GM18951 (cell line): ENCODE results near the gene TMEM178A.

ENCODE experiments used
- POLR2A ChIP-seq: IDR thresholded peaks from 4 replicates; pipeline ENCODE4 v1.6.1; 2011; ENCODE audit warnings: mild to moderate bottlenecking; ENCODE audit not compliant: insufficient read length, insufficient read depth; ENCODE audit errors: extremely low read depth
- in situ Hi-C: fragments of 300-500 bp; cut with MboI; formaldehyde crosslinking; loops from one replicate; pipeline ENCODE4 v1.12.0; 2022; ENCODE audit warnings: low sequenced_read_pairs, mixed read lengths, inconsistent platforms; ENCODE audit not compliant: unreplicated experiment

Gene TMEM178A

DNA sequence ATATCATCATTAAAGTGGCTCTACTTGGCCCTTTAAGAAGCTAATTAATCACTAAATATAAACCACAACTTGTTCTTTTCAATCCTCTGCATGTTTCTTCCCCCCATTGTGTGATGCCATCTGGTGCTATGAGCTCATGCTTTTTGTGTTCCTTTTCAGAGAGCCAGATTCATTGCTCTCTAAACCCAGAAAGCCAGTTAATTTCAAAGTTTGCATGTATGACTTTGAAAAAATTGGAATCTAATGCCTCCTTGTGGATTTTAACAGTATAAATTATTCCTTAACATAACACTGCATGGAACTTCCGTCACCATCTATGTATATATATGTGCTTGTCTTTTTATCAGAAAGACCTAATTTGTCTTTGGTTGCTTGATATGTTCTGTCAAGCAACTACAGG, 31.1 kb downstream of the TMEM178A start:
- no peak for TF ChIP-seq POLR2A
- in situ Hi-C loops, result no loop called here

DNA sequence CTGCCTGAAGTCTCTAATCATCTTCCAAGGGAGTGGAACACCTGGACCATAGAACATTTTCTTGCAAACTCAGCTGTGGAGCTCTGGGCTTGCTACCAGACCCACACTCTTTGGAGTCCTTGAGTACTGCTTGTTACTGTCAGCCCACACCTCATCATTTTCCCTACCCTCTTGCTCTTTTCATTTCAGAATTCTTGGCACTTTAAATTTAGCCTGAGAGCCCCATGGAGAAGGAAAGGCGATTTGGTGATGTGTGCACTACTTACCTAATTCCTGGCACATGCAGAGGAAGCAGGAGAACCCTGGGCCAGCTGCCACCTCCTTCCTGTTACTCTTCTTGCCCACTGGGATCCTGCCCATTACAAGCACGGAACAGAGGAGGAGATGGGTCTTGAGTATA, 31.7 kb downstream of the TMEM178A start:
- TF ChIP-seq POLR2A, result no peak
- in situ Hi-C loops, result no loop called here

DNA sequence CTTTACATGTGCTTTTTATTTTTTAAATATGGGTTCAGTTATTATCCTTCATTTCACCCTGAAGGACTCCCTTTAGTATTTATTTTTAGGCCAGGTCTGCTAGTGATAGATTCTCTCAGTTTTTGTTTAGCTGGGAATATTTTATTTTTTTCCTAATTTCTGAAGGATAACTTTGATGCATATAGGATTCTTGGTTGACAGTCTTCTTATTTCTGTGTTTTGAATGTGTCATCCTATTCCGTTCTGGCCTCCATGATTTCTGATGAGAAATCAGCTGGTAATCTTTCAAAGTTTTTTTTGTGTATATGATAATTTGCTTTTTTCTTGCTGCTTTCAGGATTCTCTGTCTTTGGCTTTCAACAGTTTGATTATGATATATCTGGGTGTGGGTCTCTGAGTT, 35.4 kb downstream of the TMEM178A start:
- no peak for TF ChIP-seq POLR2A
- in situ Hi-C loops, result loop anchor here (25.0 kb wide), 1 partner anchor 314 kb away; no protein-coding TSS in a partner anchor

DNA sequence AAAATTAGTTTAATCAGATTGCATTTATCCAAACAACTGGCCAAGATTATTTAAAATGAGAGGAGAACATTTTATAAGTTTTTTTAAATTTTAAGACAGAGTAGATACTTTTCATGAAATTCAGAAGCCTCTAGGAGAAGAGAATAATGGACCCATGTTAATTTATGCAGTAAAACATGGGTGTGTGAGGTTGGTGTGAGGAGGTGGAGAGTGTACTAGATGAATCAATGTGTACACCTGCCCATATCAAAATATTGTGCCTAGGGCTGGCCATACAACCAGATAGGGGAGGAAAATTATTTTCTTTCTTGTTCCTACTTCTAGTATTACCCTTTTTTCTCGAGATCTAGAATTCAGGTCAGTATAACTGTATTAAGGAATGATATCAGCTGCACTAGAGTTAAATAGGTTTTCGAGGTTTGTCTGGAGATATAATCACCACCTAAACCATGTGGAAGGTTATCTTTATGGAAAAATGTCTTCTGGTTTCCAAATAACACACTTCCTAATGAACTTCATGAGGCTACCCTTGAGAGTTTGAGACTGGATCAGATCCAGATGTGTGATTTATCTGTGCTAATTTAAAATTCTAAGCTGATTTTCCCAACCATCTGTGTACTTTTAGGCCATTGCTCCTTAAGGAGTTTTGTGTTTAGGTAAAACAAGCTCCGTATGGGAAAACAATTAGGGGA, 37.6 kb downstream of the TMEM178A start:
- in situ Hi-C loops, result loop anchor here (25.0 kb wide), 1 partner anchor 316 kb away; no protein-coding TSS in a partner anchor
- no peak for TF ChIP-seq POLR2A

DNA sequence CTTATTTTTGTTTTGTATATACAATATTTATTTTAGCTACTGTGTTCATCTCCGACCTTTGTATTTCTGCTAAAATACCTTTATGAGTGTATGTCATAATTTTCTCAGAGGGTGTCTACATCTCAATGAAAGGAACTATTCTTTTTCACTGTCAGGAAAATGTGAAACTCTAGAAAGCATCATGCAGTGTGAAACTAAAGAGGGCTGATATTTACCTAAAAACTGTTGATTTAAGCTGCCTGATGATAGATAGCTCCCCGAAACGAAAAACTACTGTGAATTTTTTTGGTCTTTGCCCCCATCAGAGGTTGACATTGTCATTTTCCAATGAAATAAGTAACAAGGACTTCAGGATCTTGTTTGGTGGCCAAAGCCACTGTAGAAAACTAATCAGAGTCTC, 38.8 kb downstream of the TMEM178A start:
- in situ Hi-C loops, result loop anchor here (25.0 kb wide), 1 partner anchor 317 kb away; no protein-coding TSS in a partner anchor
- no peak for TF ChIP-seq POLR2A

DNA sequence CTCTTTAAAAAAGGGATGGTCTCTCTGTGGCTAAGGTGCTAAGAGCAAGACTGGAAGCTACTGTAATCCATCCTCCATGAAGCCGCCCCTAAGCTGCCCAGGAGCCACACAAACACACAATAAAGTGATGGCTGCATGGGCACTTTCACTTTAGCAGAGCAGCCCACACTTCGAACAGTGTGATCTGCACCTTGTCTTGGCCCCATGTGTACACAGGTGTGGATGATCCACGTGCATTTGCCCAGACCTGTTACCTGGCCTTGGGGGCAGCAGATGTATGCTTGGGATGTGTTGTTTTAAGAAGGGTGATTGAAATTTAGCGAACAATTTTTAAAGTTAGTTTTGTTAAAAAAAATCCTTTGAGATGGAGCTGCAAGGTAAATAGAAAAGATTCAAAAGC, 39.9 kb downstream of the TMEM178A start:
- no peak for TF ChIP-seq POLR2A
- in situ Hi-C loops, result loop anchor here (25.0 kb wide), 1 partner anchor 318 kb away; no protein-coding TSS in a partner anchor

DNA sequence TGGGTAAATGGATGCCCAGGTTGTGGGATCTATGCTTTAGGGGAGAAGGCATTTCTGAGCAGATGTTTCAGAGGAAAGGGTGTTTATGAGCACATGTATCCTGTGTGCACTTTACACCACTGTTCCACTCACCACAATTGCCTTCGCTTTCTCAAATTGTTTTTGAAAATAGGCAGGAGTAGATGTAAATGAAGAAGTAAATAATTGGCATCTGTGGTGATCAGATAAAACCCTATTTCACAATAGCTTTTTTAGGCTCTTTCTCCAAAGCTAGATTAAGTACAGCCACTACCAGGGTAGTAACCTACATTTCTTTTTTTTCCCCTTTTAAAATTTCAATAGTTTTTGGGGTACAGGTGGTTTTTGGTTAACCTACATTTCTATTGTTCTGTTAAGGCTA, 40.6 kb downstream of the TMEM178A start:
- TF ChIP-seq POLR2A, result no peak
- in situ Hi-C loops, result loop anchor here (25.0 kb wide), 1 partner anchor 319 kb away; no protein-coding TSS in a partner anchor

DNA sequence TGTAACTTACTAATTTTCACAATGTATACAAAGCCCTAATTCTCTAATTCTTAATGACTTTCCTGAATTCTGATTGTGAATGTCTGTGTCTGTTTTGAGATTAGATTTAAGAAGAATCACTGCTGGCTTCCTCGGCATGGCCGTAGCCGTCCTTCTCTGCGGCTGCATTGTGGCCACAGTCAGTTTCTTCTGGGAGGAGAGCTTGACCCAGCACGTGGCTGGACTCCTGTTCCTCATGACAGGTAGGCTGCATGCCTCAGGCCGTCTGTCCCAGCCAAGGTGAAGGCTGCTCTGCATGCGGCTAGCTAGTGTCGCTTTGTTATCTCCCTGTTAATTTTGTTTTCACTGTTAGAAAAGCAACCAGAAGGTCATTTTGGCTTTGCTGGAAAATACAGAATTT, 41.2 kb downstream of the TMEM178A start:
- no peak for TF ChIP-seq POLR2A
- in situ Hi-C loops, result loop anchor here (25.0 kb wide), 1 partner anchor 320 kb away; no protein-coding TSS in a partner anchor

DNA sequence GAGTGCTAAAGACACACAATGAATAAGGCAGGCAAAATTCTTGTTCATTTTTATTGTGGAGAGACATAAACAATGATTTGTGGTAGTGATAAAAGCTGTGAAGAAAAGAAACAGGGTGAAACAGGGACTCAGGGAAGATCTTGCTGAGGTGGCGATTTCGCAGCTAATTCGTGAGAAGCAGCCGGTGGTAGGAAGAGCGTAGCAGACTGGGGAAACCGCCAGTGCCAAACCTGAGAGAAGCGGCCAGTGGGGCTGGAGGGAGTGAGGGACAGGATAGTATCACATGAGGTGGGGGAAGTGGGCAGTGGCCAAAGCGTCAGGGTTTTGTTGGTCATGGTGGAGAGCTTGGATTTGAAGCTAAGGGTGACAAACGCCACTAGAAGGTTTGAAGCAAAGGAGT, 42.3 kb downstream of the TMEM178A start:
- TF ChIP-seq POLR2A, result no peak
- in situ Hi-C loops, result loop anchor here (25.0 kb wide), 1 partner anchor 321 kb away; no protein-coding TSS in a partner anchor

DNA sequence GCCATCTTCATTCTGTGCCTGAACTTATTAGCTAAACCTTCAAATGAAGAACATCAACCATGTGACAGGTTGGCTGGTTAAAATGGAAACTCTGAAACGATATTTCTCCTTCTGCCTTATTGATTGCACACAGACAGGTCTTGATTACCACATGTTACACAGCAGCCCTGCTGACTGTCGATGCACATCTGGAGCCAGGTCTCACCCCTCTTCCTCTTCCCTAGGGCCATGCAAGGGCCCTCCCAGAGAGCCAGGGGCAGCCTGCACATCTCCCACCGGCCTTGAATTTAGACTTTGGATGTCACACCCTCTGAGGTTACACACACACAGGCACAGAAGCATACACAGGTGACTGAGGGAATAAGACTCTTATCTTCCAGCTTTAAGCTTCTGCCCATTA, 45.1 kb downstream of the TMEM178A start:
- in situ Hi-C loops, result loop anchor here (25.0 kb wide), 1 partner anchor 324 kb away; no protein-coding TSS in a partner anchor
- no peak for TF ChIP-seq POLR2A

DNA sequence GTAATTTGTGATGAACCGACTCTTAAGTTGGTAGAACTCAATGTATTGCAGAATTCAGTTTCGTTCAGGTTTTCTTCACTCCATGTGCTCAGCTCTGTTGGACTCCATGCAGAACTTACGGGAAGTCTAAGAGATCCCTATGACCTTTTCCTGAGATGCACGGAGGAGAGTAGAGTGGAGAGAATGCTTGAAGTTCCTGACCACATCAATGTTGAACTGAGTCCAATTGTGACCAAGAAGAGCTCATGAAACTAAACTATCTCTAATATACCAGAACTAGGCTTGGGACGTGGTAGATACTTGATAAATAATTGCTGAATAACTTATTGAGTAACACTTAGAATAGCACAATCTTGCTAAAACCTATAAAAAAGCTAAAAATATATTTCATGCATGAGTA, 47.2 kb downstream of the TMEM178A start:
- TF ChIP-seq POLR2A, result no peak
- in situ Hi-C loops, result loop anchor here (25.0 kb wide), 1 partner anchor 326 kb away; no protein-coding TSS in a partner anchor

DNA sequence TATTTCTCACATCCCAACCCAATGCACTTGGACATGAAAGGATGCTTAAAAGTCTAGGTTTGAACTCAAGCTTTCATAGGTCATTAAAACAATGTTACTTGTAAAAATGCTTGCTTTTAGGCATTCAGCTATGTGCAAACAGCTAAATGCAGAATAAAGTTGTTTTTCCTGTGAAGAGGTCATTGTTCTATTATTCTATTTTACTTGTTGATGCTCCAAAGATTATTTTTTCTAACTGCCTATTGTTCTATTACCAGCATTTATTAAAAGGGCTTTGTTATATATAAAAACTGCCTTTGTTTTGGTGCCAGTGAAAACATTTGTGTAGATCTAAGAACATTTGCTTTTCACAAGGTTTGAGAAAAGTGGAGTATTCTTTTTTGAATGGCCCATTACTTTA, 49.4 kb downstream of the TMEM178A start:
- in situ Hi-C loops, result loop anchor here (25.0 kb wide), 1 partner anchor 328 kb away; no protein-coding TSS in a partner anchor
- TF ChIP-seq POLR2A, result no peak

DNA sequence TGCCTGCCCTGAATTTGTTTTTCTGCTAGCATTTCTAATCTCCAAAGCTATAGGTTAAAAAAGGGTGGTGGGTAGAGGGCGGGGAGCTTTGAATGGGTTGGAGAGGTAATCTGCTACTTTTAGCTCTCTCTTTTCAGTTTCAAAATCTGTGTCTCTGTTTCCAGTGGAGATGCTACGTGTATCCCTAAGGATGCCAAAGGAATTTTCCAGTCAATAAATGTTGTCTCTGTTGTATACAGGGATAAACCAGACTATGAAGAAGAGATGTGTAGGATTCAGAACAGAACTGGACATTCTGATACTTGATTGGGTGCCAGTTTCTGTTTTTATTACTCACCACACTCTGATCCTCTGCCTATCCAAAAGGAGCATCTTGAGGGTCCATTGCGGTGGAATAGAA, 50.1 kb downstream of the TMEM178A start:
- in situ Hi-C loops, result loop anchor here (25.0 kb wide), 1 partner anchor 329 kb away; no protein-coding TSS in a partner anchor
- no peak for TF ChIP-seq POLR2A

DNA sequence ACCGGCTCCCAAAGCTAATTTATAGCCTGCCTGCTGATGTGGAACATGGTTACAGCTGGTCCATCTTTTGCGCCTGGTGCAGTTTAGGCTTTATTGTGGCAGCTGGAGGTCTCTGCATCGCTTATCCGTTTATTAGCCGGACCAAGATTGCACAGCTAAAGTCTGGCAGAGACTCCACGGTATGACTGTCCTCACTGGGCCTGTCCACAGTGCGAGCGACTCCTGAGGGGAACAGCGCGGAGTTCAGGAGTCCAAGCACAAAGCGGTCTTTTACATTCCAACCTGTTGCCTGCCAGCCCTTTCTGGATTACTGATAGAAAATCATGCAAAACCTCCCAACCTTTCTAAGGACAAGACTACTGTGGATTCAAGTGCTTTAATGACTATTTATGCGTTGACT, 51.4 kb downstream of the TMEM178A start:
- TF ChIP-seq POLR2A, result no peak
- in situ Hi-C loops, result loop anchor here (25.0 kb wide), 1 partner anchor 330 kb away; no protein-coding TSS in a partner anchor
